ENCODE results near the gene CRACR2A. TPM values are rescaled to one million over a fixed set of nuclear protein-coding genes. Genes with fewer than 3 reads are reported as not detected.
A peak's percentile ranks its signal among the peaks of the same experiment; 100 is the strongest.

The CRACR2A gene
- total RNA-seq (2014; rRNA removed; shearing (Covaris generic); ENCODE audit: low replicate concordance), result 22.3 and 29.3 TPM in 2 replicates

GRCh38 chr12:3752741-3753486 is at the start of gene CRACR2A:
Gene CRACR2A, minus strand, starts transcription at chr12:3753109. Its CDS starts 56,110 bp downstream, at chr12:3696999.
- Histone ChIP-seq H4K20me1 (ENCODE audit: insufficient read depth, low read depth, low read length) (no peaks in the 10 kb centered on the region), H3K4me3 (ENCODE audit: low read length) (peak within 1 kb of the TSS; percentile 97), H3K9ac (ENCODE audit: low read length) (peak within 1 kb of the TSS; percentile 94), H3K36me3 (ENCODE audit: insufficient read depth, low read length) (0 out of 2 replicates have a peak, but pooled peaks cover 5% of the 10 kb centered on the region), H3K4me1 (ENCODE audit: low read length) (peaks cover 31% of the 10 kb centered on the region), H2AFZ (ENCODE audit: low read length) (peak within 1 kb of the TSS; percentile 93), H3K27ac (ENCODE audit: low read length) (peak within 1 kb of the TSS; percentile 86), H3K79me2 (ENCODE audit: low read length) (peaks cover 47% of the 10 kb centered on the region), H3K27me3 (ENCODE audit: low read length) (no peaks in the 10 kb centered on the region), H3K9me3 (ENCODE audit: low read length) (no peaks in the 10 kb centered on the region), H3K9me2 (replicated peaks; ENCODE audit: insufficient read depth, low read length) (no peaks in the 10 kb centered on the region), H3K4me2 (ENCODE audit: low read depth, low read length, poor library complexity, severe bottlenecking) (peak within 1 kb of the TSS; percentile 95)
- peak; percentile 96 for DNase-seq

DNA sequence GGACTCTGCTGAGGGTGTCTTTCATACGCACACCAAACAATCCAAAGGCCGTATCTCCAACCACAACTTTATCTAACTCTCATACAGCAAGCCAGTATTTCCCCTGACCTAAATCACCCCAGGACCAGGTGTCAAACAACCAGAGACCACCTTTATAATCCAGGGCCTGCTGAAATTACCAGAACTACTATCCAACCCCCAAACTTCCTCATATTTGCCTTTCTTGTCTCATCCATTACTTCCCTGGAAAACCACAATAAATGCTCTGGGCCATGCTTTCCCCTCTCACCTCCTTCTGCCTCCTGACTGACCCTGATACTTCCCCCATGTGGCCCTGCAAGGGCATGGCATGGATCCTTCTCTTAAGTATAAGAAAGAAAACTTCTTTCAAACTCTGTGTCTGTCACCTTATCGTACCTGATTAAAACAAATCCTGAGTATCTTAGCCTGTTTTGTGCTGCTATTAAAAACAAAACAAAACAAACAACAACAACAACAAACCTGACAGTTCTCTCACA is 44.7 kb upstream of the CRACR2A start:
- no peaks in the 10 kb centered on the region for H3K4me1 ChIP-seq (ENCODE audit: low read length)
- H3K27ac ChIP-seq (ENCODE audit: low read length), result no peak overlapping the region
- H3K27me3 ChIP-seq (ENCODE audit: low read length), result no peaks in the 10 kb centered on the region

DNA sequence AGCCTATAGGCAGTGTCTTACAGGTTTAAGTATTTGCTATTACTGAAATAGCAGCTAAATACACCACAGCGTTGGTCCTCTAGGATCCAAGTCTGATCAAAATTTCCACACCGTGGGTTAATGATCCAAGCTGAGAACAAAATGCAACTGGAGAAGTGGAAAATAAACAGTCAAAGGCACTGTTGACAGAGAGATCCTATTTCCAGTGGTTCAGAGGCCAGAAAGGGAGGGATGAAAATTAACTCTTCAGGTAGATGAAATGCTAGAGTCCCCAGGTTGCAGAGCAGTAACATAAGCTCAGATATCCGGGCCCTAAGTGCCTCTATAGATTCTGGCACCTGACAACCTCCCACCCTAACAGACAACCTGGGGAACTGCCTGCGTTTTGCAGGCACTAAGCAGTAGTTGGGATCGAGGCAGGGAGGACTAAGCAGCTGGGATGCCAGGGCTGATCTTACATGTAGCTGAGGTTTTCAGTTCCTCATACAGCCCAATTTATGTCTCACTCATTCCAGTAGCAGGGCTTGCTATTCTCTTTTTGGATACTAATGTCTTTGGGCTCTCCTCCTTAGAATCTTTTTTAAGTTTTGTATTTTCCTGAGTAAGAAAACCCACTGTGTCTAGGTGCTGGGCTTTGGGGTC is 42.7 kb upstream of the CRACR2A start:
- Histone ChIP-seq H3K4me1 (ENCODE audit: low read length) (no peaks in the 10 kb centered on the region), H4K20me1 (ENCODE audit: insufficient read depth, low read depth, low read length) (no peaks in the 10 kb centered on the region), H3K4me2 (ENCODE audit: low read depth, low read length, poor library complexity, severe bottlenecking) (no peak overlapping the region), H3K27ac (ENCODE audit: low read length) (no peak overlapping the region), H3K4me3 (ENCODE audit: low read length) (no peak overlapping the region), H3K9ac (ENCODE audit: low read length) (no peak overlapping the region), H3K36me3 (ENCODE audit: insufficient read depth, low read length) (no peaks in the 10 kb centered on the region), H3K79me2 (ENCODE audit: low read length) (no peaks in the 10 kb centered on the region), H3K9me3 (ENCODE audit: low read length) (no peaks in the 10 kb centered on the region), H3K27me3 (ENCODE audit: low read length) (no peaks in the 10 kb centered on the region), H3K9me2 (replicated peaks; ENCODE audit: insufficient read depth, low read length) (no peaks in the 10 kb centered on the region), H2AFZ (ENCODE audit: low read length) (no peak overlapping the region)
- DNase-seq, result no peak

More for the DNA sequence above, 44.7 kb upstream of the CRACR2A start:
- H3K9ac ChIP-seq (ENCODE audit: low read length), result no peak overlapping the region
- no peaks in the 10 kb centered on the region for H3K9me3 ChIP-seq (ENCODE audit: low read length)
- H3K4me3 ChIP-seq (ENCODE audit: low read length), result no peak overlapping the region
- no peak for DNase-seq
- no peaks in the 10 kb centered on the region for H3K79me2 ChIP-seq (ENCODE audit: low read length)
- H4K20me1 ChIP-seq (ENCODE audit: insufficient read depth, low read depth, low read length), result no peaks in the 10 kb centered on the region
- H2AFZ ChIP-seq (ENCODE audit: low read length), result no peak overlapping the region
- no peaks in the 10 kb centered on the region for H3K9me2 ChIP-seq (replicated peaks; ENCODE audit: insufficient read depth, low read length)
- no peak overlapping the region for H3K4me2 ChIP-seq (ENCODE audit: low read depth, low read length, poor library complexity, severe bottlenecking)
- H3K36me3 ChIP-seq (ENCODE audit: insufficient read depth, low read length), result no peaks in the 10 kb centered on the region

GRCh38 chr12:3795066-3795465 is 42.2 kb upstream of the CRACR2A start:
- Histone ChIP-seq H3K9me2 (replicated peaks; ENCODE audit: insufficient read depth, low read length) (no peaks in the 10 kb centered on the region), H3K4me2 (ENCODE audit: low read depth, low read length, poor library complexity, severe bottlenecking) (no peak overlapping the region), H2AFZ (ENCODE audit: low read length) (no peak overlapping the region), H3K27ac (ENCODE audit: low read length) (no peak overlapping the region), H3K9me3 (ENCODE audit: low read length) (no peaks in the 10 kb centered on the region), H3K4me1 (ENCODE audit: low read length) (no peaks in the 10 kb centered on the region), H3K36me3 (ENCODE audit: insufficient read depth, low read length) (no peaks in the 10 kb centered on the region), H4K20me1 (ENCODE audit: insufficient read depth, low read depth, low read length) (no peaks in the 10 kb centered on the region), H3K4me3 (ENCODE audit: low read length) (no peak overlapping the region), H3K79me2 (ENCODE audit: low read length) (no peaks in the 10 kb centered on the region), H3K27me3 (ENCODE audit: low read length) (no peaks in the 10 kb centered on the region), H3K9ac (ENCODE audit: low read length) (no peak overlapping the region)
- DNase-seq, result no peak

DNA sequence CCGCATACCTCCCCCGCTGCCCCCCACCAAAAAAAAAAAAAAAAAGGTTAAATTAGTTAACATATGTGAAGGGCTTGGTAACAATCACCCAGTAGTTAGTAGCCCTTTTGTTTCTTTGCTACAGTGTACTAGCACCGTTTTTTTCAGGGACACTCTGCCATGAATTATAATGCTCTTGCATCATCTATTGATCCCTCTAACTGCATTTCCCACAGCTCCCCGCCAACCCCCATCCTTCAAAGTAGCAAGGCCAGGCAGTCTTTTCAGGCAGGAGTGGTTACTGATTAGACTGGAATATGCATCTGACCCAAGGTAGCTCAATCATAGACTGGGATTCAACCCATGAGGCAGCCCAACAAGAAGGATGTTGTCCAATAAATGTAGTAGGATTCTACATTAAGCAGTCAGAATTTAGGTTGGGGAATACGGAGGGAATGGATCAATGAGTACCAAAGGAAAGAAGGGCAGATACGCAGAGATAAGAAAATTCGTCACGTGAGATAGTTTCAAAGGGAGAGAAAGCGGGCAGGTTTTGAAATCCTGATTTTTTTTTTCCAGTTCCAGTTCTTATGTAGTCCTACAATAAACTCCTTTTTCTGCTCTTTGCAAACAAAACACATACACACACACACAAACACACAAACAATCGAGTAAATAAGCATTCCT is 39.8 kb upstream of the CRACR2A start:
- no peaks in the 10 kb centered on the region for H3K9me2 ChIP-seq (replicated peaks; ENCODE audit: insufficient read depth, low read length)
- H2AFZ ChIP-seq (ENCODE audit: low read length), result no peak overlapping the region
- no peaks in the 10 kb centered on the region for H3K4me1 ChIP-seq (ENCODE audit: low read length)
- H3K27me3 ChIP-seq (ENCODE audit: low read length), result no peaks in the 10 kb centered on the region
- no peaks in the 10 kb centered on the region for H3K36me3 ChIP-seq (ENCODE audit: insufficient read depth, low read length)
- no peak overlapping the region for H3K4me2 ChIP-seq (ENCODE audit: low read depth, low read length, poor library complexity, severe bottlenecking)
- no peaks in the 10 kb centered on the region for H3K79me2 ChIP-seq (ENCODE audit: low read length)
- no peaks in the 10 kb centered on the region for H4K20me1 ChIP-seq (ENCODE audit: insufficient read depth, low read depth, low read length)
- no peak overlapping the region for H3K9ac ChIP-seq (ENCODE audit: low read length)
- H3K27ac ChIP-seq (ENCODE audit: low read length), result no peak overlapping the region
- DNase-seq, result no peak
- no peak overlapping the region for H3K4me3 ChIP-seq (ENCODE audit: low read length)
- no peaks in the 10 kb centered on the region for H3K9me3 ChIP-seq (ENCODE audit: low read length)

DNA sequence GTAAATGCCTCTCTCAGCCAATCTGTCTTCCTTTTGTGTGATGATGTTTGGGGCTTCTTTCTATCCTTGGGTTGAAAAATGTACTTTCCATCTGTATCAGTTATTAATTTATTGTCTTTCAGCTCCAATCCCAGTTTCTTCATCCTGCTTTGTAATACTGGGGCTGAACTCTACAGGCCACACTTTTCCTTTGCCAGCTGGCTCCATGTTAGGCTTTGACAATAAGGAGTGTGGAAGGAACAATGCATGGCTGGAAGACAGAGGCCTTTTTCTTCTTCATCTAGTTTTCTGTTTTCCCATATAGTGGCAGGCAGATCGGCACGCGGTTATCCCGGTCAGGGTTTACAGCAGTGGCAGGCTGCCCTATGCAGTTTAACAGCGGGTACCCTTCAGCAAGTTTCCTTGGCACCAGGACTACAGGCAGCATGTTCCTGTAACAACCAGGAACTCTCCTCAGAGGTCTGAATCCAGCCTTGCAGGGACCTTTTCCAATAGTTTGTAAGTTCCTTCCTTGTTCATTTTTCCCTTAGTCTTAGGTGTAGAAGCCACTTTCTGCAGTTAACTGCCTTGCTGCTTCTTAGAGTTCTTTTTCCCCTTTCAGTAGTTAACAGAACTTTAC is 38.5 kb upstream of the CRACR2A start:
- H3K4me2 ChIP-seq (ENCODE audit: low read depth, low read length, poor library complexity, severe bottlenecking), result no peak overlapping the region
- no peak overlapping the region for H3K4me3 ChIP-seq (ENCODE audit: low read length)
- no peak overlapping the region for H2AFZ ChIP-seq (ENCODE audit: low read length)
- no peaks in the 10 kb centered on the region for H3K36me3 ChIP-seq (ENCODE audit: insufficient read depth, low read length)
- H3K9me3 ChIP-seq (ENCODE audit: low read length), result no peaks in the 10 kb centered on the region
- DNase-seq, result no peak
- H3K79me2 ChIP-seq (ENCODE audit: low read length), result no peaks in the 10 kb centered on the region
- H3K4me1 ChIP-seq (ENCODE audit: low read length), result no peaks in the 10 kb centered on the region
- H3K27me3 ChIP-seq (ENCODE audit: low read length), result no peaks in the 10 kb centered on the region
- no peak overlapping the region for H3K9ac ChIP-seq (ENCODE audit: low read length)
- H4K20me1 ChIP-seq (ENCODE audit: insufficient read depth, low read depth, low read length), result no peaks in the 10 kb centered on the region
- H3K27ac ChIP-seq (ENCODE audit: low read length), result no peak overlapping the region
- no peaks in the 10 kb centered on the region for H3K9me2 ChIP-seq (replicated peaks; ENCODE audit: insufficient read depth, low read length)

- Histone ChIP-seq H3K4me1 (ENCODE audit: low read length) (no peaks in the 10 kb centered on the region), H3K36me3 (ENCODE audit: insufficient read depth, low read length) (no peaks in the 10 kb centered on the region), H3K9me2 (replicated peaks; ENCODE audit: insufficient read depth, low read length) (no peaks in the 10 kb centered on the region), H4K20me1 (ENCODE audit: insufficient read depth, low read depth, low read length) (no peaks in the 10 kb centered on the region), H3K4me2 (ENCODE audit: low read depth, low read length, poor library complexity, severe bottlenecking) (no peak overlapping the region), H3K27ac (ENCODE audit: low read length) (no peak overlapping the region), H3K9me3 (ENCODE audit: low read length) (no peaks in the 10 kb centered on the region), H3K4me3 (ENCODE audit: low read length) (no peak overlapping the region), H3K79me2 (ENCODE audit: low read length) (no peaks in the 10 kb centered on the region), H3K27me3 (ENCODE audit: low read length) (no peaks in the 10 kb centered on the region), H3K9ac (ENCODE audit: low read length) (no peak overlapping the region), H2AFZ (ENCODE audit: low read length) (no peak overlapping the region)
- no peak for DNase-seq
Observed at GRCh38 chr12:3790642-3791041, 37.7 kb upstream of the CRACR2A start.

GRCh38 chr12:3789838-3790237 is 36.9 kb upstream of the CRACR2A start:
- Histone ChIP-seq H3K9ac (ENCODE audit: low read length) (no peak overlapping the region), H3K4me2 (ENCODE audit: low read depth, low read length, poor library complexity, severe bottlenecking) (no peak overlapping the region), H3K9me3 (ENCODE audit: low read length) (no peaks in the 10 kb centered on the region), H3K79me2 (ENCODE audit: low read length) (no peaks in the 10 kb centered on the region), H3K36me3 (ENCODE audit: insufficient read depth, low read length) (no peaks in the 10 kb centered on the region), H3K4me1 (ENCODE audit: low read length) (no peaks in the 10 kb centered on the region), H3K9me2 (replicated peaks; ENCODE audit: insufficient read depth, low read length) (no peaks in the 10 kb centered on the region), H3K4me3 (ENCODE audit: low read length) (no peak overlapping the region), H4K20me1 (ENCODE audit: insufficient read depth, low read depth, low read length) (no peaks in the 10 kb centered on the region), H3K27me3 (ENCODE audit: low read length) (no peaks in the 10 kb centered on the region), H2AFZ (ENCODE audit: low read length) (no peak overlapping the region), H3K27ac (ENCODE audit: low read length) (no peak overlapping the region)
- no peak for DNase-seq

Measured in Karpas-422 (cell line).